ENCODE measurements around the gene TRUB2. TPM values are rescaled to one million over a fixed set of nuclear protein-coding genes. Genes with fewer than 3 reads are reported as not detected.

TRUB2 gene
- total RNA-seq, 2 donors from 2014 or later = 24.5 to 40.0 TPM

- no peak for TF ChIP-seq CTCF (IDR thresholded peaks at IDR 0.05)
- Histone ChIP-seq H3K27me3 (no peaks in the 10 kb centered on the region), H3K4me3 (no peak overlapping the region), H3K36me3 (peaks cover 9% of the 10 kb centered on the region), H3K9me3 (no peaks in the 10 kb centered on the region), H3K9ac (ENCODE audit: low read depth in 2 of 2, low read length in 2 of 2) (no peak overlapping the region), H3K27ac (no peak overlapping the region), H3K4me1 (peaks cover 7% of the 10 kb centered on the region)
- DNase-seq = no peak
- intact Hi-C loops (cut with DNase I) = no loop called here
These were observed 48.0 kb downstream of the TRUB2 start for GRCh38 chr9:128274245-128274644.

- Histone ChIP-seq H3K27ac (no peak overlapping the region), H3K36me3 (peaks cover 9% of the 10 kb centered on the region), H3K27me3 (no peaks in the 10 kb centered on the region), H3K9ac (ENCODE audit: low read depth in 2 of 2, low read length in 2 of 2) (no peak overlapping the region), H3K4me1 (no peaks in the 10 kb centered on the region), H3K4me3 (no peak overlapping the region), H3K9me3 (no peaks in the 10 kb centered on the region)
- no peak for DNase-seq
- TF ChIP-seq CTCF (IDR thresholded peaks at IDR 0.05) = no peak
- intact Hi-C loops (cut with DNase I) = no loop called here
These were observed 50.7 kb downstream of the TRUB2 start for GRCh38 chr9:128271512-128271911.

- Histone ChIP-seq H3K9ac (ENCODE audit: low read depth in 2 of 2, low read length in 2 of 2) (no peak overlapping the region), H3K4me1 (no peaks in the 10 kb centered on the region), H3K4me3 (no peak overlapping the region), H3K36me3 (peaks cover 9% of the 10 kb centered on the region), H3K27me3 (no peaks in the 10 kb centered on the region), H3K9me3 (no peaks in the 10 kb centered on the region), H3K27ac (no peak overlapping the region)
- no peak for DNase-seq
- no peak for TF ChIP-seq CTCF (IDR thresholded peaks at IDR 0.05)
- intact Hi-C loops (cut with DNase I) = no loop called here
These were observed 51.1 kb downstream of the TRUB2 start for GRCh38 chr9:128271112-128271511.

- intact Hi-C loops (cut with DNase I) = no loop called here
- no peak for TF ChIP-seq CTCF (IDR thresholded peaks at IDR 0.05)
- Histone ChIP-seq H3K4me1 (no peaks in the 10 kb centered on the region), H3K9me3 (no peaks in the 10 kb centered on the region), H3K27me3 (no peaks in the 10 kb centered on the region), H3K27ac (no peak overlapping the region), H3K36me3 (peaks cover 4% of the 10 kb centered on the region), H3K4me3 (no peak overlapping the region), H3K9ac (ENCODE audit: low read depth in 2 of 2, low read length in 2 of 2) (no peak overlapping the region)
- no peak for DNase-seq
These were observed 55.2 kb downstream of the TRUB2 start for GRCh38 chr9:128266868-128267590.

GRCh38 chr9:128265348-128265847, 56.8 kb downstream of the TRUB2 start:
- Histone ChIP-seq H3K9me3 (no peaks in the 10 kb centered on the region), H3K36me3 (peaks cover 12% of the 10 kb centered on the region), H3K4me1 (no peaks in the 10 kb centered on the region), H3K9ac (ENCODE audit: low read depth in 2 of 2, low read length in 2 of 2) (no peak overlapping the region), H3K4me3 (no peak overlapping the region), H3K27me3 (no peaks in the 10 kb centered on the region), H3K27ac (no peak overlapping the region)
- intact Hi-C loops (cut with DNase I) = no loop called here
- DNase-seq = no peak
- no peak for TF ChIP-seq CTCF (IDR thresholded peaks at IDR 0.05)

All from colonic mucosa (tissue), 4 donors.